C4-2B (cell line): ENCODE measurements around the gene SLFNL1.

Experiments used
- ZFX ChIP-seq: fragments of 450-650 bp; IDR thresholded peaks from 2 replicates; pipeline ENCODE4 v1.6.1; 2017
- TF ChIP-seq, protein P1 (sequence below): fragments of 450-650 bp; conservative IDR thresholded peaks from 2 replicates; pipeline ENCODE4 v1.5.1; 2017; ENCODE audit warnings: mild to moderate bottlenecking

DNA sequence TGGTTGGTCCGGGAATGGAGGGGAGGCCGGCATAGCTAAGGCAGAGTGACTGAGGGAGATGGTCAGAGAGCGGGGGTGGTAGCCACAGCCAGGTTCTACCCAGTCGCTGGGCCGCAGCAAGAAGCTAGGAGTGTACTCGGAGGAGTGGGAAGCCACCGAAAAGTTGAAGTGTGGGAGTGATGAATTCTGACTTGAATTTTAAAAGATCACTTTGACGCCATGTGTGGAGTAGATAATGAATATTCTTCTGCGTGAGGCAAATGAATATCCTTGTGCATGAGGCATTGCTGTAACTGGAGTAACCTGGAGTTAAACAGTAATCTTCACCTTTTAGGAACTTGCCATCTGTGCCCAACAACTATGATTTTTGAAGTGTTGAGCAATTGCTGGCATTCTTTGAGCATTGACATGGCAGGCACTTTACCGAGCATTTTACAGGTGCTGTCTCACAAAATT, 35.2 kb downstream of the SLFNL1 start:
- TF ChIP-seq, protein P1, sequence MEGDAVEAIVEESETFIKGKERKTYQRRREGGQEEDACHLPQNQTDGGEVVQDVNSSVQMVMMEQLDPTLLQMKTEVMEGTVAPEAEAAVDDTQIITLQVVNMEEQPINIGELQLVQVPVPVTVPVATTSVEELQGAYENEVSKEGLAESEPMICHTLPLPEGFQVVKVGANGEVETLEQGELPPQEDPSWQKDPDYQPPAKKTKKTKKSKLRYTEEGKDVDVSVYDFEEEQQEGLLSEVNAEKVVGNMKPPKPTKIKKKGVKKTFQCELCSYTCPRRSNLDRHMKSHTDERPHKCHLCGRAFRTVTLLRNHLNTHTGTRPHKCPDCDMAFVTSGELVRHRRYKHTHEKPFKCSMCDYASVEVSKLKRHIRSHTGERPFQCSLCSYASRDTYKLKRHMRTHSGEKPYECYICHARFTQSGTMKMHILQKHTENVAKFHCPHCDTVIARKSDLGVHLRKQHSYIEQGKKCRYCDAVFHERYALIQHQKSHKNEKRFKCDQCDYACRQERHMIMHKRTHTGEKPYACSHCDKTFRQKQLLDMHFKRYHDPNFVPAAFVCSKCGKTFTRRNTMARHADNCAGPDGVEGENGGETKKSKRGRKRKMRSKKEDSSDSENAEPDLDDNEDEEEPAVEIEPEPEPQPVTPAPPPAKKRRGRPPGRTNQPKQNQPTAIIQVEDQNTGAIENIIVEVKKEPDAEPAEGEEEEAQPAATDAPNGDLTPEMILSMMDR: no peak
- no peak for TF ChIP-seq ZFX
